Cardiac muscle cell (in vitro differentiated cells and primary cell): ENCODE measurements around the gene ZBTB49. TPM values are rescaled to one million over a fixed set of nuclear protein-coding genes. Genes with fewer than 3 reads are reported as not detected.
"Not testable (repeated sequence)": the region's sequence is repeated elsewhere in the genome, so short reads cannot be mapped to it uniquely, and the experiment has no call there.

Experiments
- DNase-seq, 2 donors: peaks; one replicate each; pipeline versions ENCODE4 v3.0.0 to v3.0.0-alpha.2; 2010 to 2017; ENCODE audit warnings: low read depth in 1 of 2, low spot score in 1 of 2
- H3K27ac ChIP-seq: fragments of 200-600 bp; sonication (generic); 2 replicates; pipeline ENCODE4 v1.5.1; 2016
- H3K27me3 ChIP-seq: fragments of 200-600 bp; sonication (generic); 2 replicates; pipeline ENCODE4 v1.6.0; 2016; ENCODE audit warnings: control low read depth
- H3K36me3 ChIP-seq: fragments of 200-600 bp; sonication (generic); 2 replicates; pipeline ENCODE4 v1.5.1; 2016; ENCODE audit warnings: control low read depth
- H3K4me1 ChIP-seq: fragments of 200-600 bp; sonication (generic); 2 replicates; pipeline ENCODE4 v1.8.1; 2017; ENCODE audit warnings: low read depth, mild to moderate bottlenecking, mixed run types
- H3K4me3 ChIP-seq: fragments of 200-600 bp; sonication (generic); 2 replicates; pipeline ENCODE4 v1.5.1; 2016; ENCODE audit warnings: mild to moderate bottlenecking
- H3K9me3 ChIP-seq: fragments of 200-600 bp; sonication (generic); 2 replicates; pipeline ENCODE4 v1.5.1; 2017; ENCODE audit warnings: low read depth, mild to moderate bottlenecking, control low read depth
- CTCF ChIP-seq: IDR thresholded peaks from 2 replicates; pipeline ENCODE4 v1.5.1; 2012; ENCODE audit warnings: low read depth, mild to moderate bottlenecking, low read length
- polyA plus RNA-seq: library from polyadenylated mRNA; unstranded; fragments of >200 nt; fragmentation: Nextera tagmentation; extraction: Ambion mirVana; gene quantifications from 2 replicates; pipeline ENCODE4 v1.2.1, GENCODE V29; 2016
- total RNA-seq: library from RNA; depleted of rRNA; stranded (reverse); fragments of >200 nt; gene quantifications from 2 replicates; pipeline ENCODE4 v1.2.3, GENCODE V29; 2016

The ZBTB49 gene
- total and polyA plus RNA-seq, 2 experiments from 2014 or later = 6.0 to 7.7 TPM

- Histone ChIP-seq H3K4me3 (no peak overlapping the region), H3K27ac (no peak overlapping the region), H3K9me3 (no peaks in the 10 kb centered on the region), H3K36me3 (no peaks in the 10 kb centered on the region), H3K4me1 (peaks cover 10% of the 10 kb centered on the region), H3K27me3 (no peaks in the 10 kb centered on the region)
- no peak for DNase-seq
- TF ChIP-seq CTCF = no peak
Observed at GRCh38 chr4:4341861-4342650, 52.0 kb downstream of the ZBTB49 start.

GRCh38 chr4:4343038-4343437 lies 53.0 kb downstream of the ZBTB49 start:
- DNase-seq = no peak
- Histone ChIP-seq H3K27me3 (no peaks in the 10 kb centered on the region), H3K27ac (no peak overlapping the region), H3K4me3 (no peak overlapping the region), H3K9me3 (no peaks in the 10 kb centered on the region), H3K4me1 (peaks cover 10% of the 10 kb centered on the region), H3K36me3 (no peaks in the 10 kb centered on the region)
- no peak for TF ChIP-seq CTCF

- Histone ChIP-seq H3K4me1 (peaks cover under 1% of the 10 kb centered on the region), H3K27ac (no peak overlapping the region), H3K9me3 (no peaks in the 10 kb centered on the region)
Observed at GRCh38 chr4:4344915-4345527, 55.0 kb downstream of the ZBTB49 start.

DNA sequence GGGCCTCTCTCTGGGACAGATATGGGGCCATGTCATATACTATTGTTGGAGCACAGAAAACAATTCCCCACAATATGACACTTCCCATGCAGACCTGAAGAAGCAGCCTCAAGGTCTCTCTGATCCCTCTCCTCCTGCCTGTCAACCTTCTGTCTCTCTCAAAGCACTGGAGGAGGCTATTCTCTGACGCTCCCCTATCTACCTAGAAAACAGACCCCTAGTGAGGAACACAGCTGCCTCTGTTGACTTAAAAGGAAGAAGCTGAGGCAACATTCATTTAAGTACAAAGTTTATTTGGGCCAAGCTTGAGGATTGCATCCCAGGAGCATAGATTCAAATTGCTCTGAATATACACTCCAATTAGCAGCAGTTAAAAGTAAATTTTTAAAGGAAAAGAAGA lies 57.5 kb downstream of the ZBTB49 start:
- H3K27me3 ChIP-seq = no peaks in the 10 kb centered on the region
- no peaks in the 10 kb centered on the region for H3K4me1 ChIP-seq
- H3K4me3 ChIP-seq = no peak overlapping the region
- DNase-seq = no peak
- TF ChIP-seq CTCF = no peak
- H3K9me3 ChIP-seq = no peaks in the 10 kb centered on the region
- no peak overlapping the region for H3K27ac ChIP-seq
- no peaks in the 10 kb centered on the region for H3K36me3 ChIP-seq

More at GRCh38 chr4:4344915-4345527, 55.0 kb downstream of the ZBTB49 start:
- Histone ChIP-seq H3K36me3 (no peaks in the 10 kb centered on the region), H3K4me3 (no peak overlapping the region), H3K27me3 (no peaks in the 10 kb centered on the region)
- DNase-seq = no peak
- no peak for TF ChIP-seq CTCF

- not testable (repeated sequence) for H3K27me3 ChIP-seq, H3K27ac ChIP-seq
Observed at GRCh38 chr4:4348585-4348984, 58.5 kb downstream of the ZBTB49 start.

GRCh38 chr4:4349867-4350266 lies 59.8 kb downstream of the ZBTB49 start:
- H3K4me1 ChIP-seq = no peaks in the 10 kb centered on the region
- no peaks in the 10 kb centered on the region for H3K9me3 ChIP-seq
- no peak overlapping the region for H3K4me3 ChIP-seq
- H3K36me3 ChIP-seq = no peaks in the 10 kb centered on the region
- no peak overlapping the region for H3K27ac ChIP-seq
- H3K27me3 ChIP-seq = peaks cover 2% of the 10 kb centered on the region
- TF ChIP-seq CTCF = no peak
- no peak for DNase-seq

More at GRCh38 chr4:4348585-4348984, 58.5 kb downstream of the ZBTB49 start:
- H3K4me3 ChIP-seq, DNase-seq, H3K4me1 ChIP-seq, H3K36me3 ChIP-seq, H3K9me3 ChIP-seq: not testable (repeated sequence)
